Measurements from ENCODE around the gene FRMD1. TPM values are rescaled to one million over a fixed set of nuclear protein-coding genes. Genes with fewer than 3 reads are reported as not detected.

FRMD1 gene
- total RNA-seq, 4 donors from 2014 or later: 35.4 to 86.4 (median 47.7) TPM

GRCh38 chr6:168122521-168122920 lies 43.5 kb upstream of the FRMD1 start:
- no peak for DNase-seq
- Histone ChIP-seq H3K9me3 (no peaks in the 10 kb centered on the region), H3K4me1 (no peaks in the 10 kb centered on the region), H3K36me3 (no peaks in the 10 kb centered on the region), H3K27ac (no peak overlapping the region), H3K4me3 (no peak overlapping the region), H3K27me3 (no peaks in the 10 kb centered on the region)
- TF ChIP-seq EP300 (IDR thresholded peaks at IDR 0.05; ENCODE audit: low read depth) (no peak), POLR2A (IDR thresholded peaks at IDR 0.05) (no peak), CTCF (IDR thresholded peaks at IDR 0.05) (no peak)
- WGBS, 2 donors (ENCODE audit: low coverage in 1 of 2): 88 to 100% methylated on average over 2 to 9 of the region's 9 CpGs
- intact Hi-C loops (cut with DNase I; ENCODE audit: low total_unique reads): no loop called here
- in situ Hi-C loops (cut with MboI; ENCODE audit: low pct_ligation_motif_present in 1 of 4, low pct_unique_long_range_greater_than_20kb in 1 of 4, low sequenced_read_pairs in 3 of 4): no loop called here

GRCh38 chr6:168122011-168122410 lies 43.0 kb upstream of the FRMD1 start:
- H3K36me3 ChIP-seq: no peaks in the 10 kb centered on the region
- H3K9me3 ChIP-seq: no peaks in the 10 kb centered on the region
- no peak for DNase-seq
- no peak for TF ChIP-seq POLR2AphosphoS5 (IDR thresholded peaks at IDR 0.05)
- TF ChIP-seq EP300 (IDR thresholded peaks at IDR 0.05; ENCODE audit: low read depth): no peak
- no peak for TF ChIP-seq CTCF (IDR thresholded peaks at IDR 0.05)
- TF ChIP-seq POLR2A (IDR thresholded peaks at IDR 0.05): no peak
- H3K4me3 ChIP-seq: no peak overlapping the region
- in situ Hi-C loops (cut with MboI; ENCODE audit: low pct_ligation_motif_present in 1 of 4, low pct_unique_long_range_greater_than_20kb in 1 of 4, low sequenced_read_pairs in 3 of 4): no loop called here
- no peaks in the 10 kb centered on the region for H3K27me3 ChIP-seq
- H3K4me1 ChIP-seq: no peaks in the 10 kb centered on the region
- H3K27ac ChIP-seq: no peak overlapping the region
- WGBS, 2 donors (ENCODE audit: low coverage in 1 of 2): 88% methylated on average over 14 of the region's 14 CpGs; no CpG with 5 or more reads in 1 of the 2 donors
- intact Hi-C loops (cut with DNase I; ENCODE audit: low total_unique reads): no loop called here

- DNase-seq: no peak
- intact Hi-C loops (cut with DNase I; ENCODE audit: low total_unique reads): no loop called here
Measured at GRCh38 chr6:168121303-168121665, 42.3 kb upstream of the FRMD1 start.

More at GRCh38 chr6:168121303-168121665, 42.3 kb upstream of the FRMD1 start:
- H3K4me1 ChIP-seq: no peaks in the 10 kb centered on the region
- no peaks in the 10 kb centered on the region for H3K27me3 ChIP-seq
- TF ChIP-seq CTCF (IDR thresholded peaks at IDR 0.05) (no peak), POLR2A (IDR thresholded peaks at IDR 0.05) (no peak), EP300 (IDR thresholded peaks at IDR 0.05; ENCODE audit: low read depth) (no peak), POLR2AphosphoS5 (IDR thresholded peaks at IDR 0.05) (no peak)
- in situ Hi-C loops (cut with MboI; ENCODE audit: low pct_ligation_motif_present in 1 of 4, low pct_unique_long_range_greater_than_20kb in 1 of 4, low sequenced_read_pairs in 3 of 4): no loop called here
- no peaks in the 10 kb centered on the region for H3K36me3 ChIP-seq
- H3K27ac ChIP-seq: no peak overlapping the region
- H3K4me3 ChIP-seq: no peak overlapping the region
- H3K9me3 ChIP-seq: no peaks in the 10 kb centered on the region
- 90% methylated on average over 4 of the region's 8 CpGs; no CpG with 5 or more reads in 1 of the 2 donors for WGBS, 2 donors (ENCODE audit: low coverage in 1 of 2)

Data from transverse colon (tissue), 4 donors.